Lower lobe of right lung (tissue), 2 donors: ENCODE measurements around the gene TTK. TPM values are rescaled to one million over a fixed set of nuclear protein-coding genes. Genes with fewer than 3 reads are reported as not detected.
A peak's percentile ranks its signal among the peaks of the same experiment; 100 is the strongest.
"Not testable (repeated sequence)": the region's sequence is repeated elsewhere in the genome, so short reads cannot be mapped to it uniquely, and the experiment has no call there.

Experiments
- ATAC-seq, 2 donors: fragments of 200-7000 bp; cut with Tn5 transposase; one replicate each; pipeline ENCODE4 v1.9.1; 2020 to 2022; ENCODE audit warnings: mild to moderate bottlenecking in 2 of 2, moderate library complexity in 2 of 2
- DNase-seq: peaks from one replicate; pipeline ENCODE4 v3.0.0-alpha.2; 2020
- H3K27ac ChIP-seq: fragments of 200-600 bp; one replicate; pipeline ENCODE4 v1.8.0; 2022
- H3K27me3 ChIP-seq: fragments of 200-600 bp; one replicate; pipeline ENCODE4 v1.8.0; 2022; ENCODE audit warnings: low read depth
- H3K36me3 ChIP-seq: fragments of 200-600 bp; one replicate; pipeline ENCODE4 v1.8.0; 2022; ENCODE audit warnings: mild to moderate bottlenecking
- H3K4me1 ChIP-seq: fragments of 200-600 bp; one replicate; pipeline ENCODE4 v1.8.0; 2022
- H3K4me3 ChIP-seq: fragments of 200-600 bp; one replicate; pipeline ENCODE4 v1.8.0; 2022; ENCODE audit warnings: mild to moderate bottlenecking
- H3K9me3 ChIP-seq: fragments of 200-600 bp; one replicate; pipeline ENCODE4 v1.8.0; 2022
- CTCF ChIP-seq: fragments of 200-600 bp; IDR thresholded peaks from one replicate; pipeline ENCODE4 v1.8.0; 2022; ENCODE audit warnings: antibody characterized with exemption, mild to moderate bottlenecking
- intact Hi-C: fragments of 100-400 bp; cut with DNase I; formaldehyde crosslinking; loops from one replicate; pipeline ENCODE4 v1.11.0; 2022
- total RNA-seq: library from RNA; stranded (reverse); fragmentation: NEBNext Ultra II Directional; extraction: Animal tissue kit (Norgen Biotek cat#: 25700); gene quantifications from one replicate; pipeline ENCODE4 v1.2.1, GENCODE V29; 2021
- donor health status: DM: no; HTN: yes; CAD: no; lungs with severe emphysema.

The TTK gene
- total RNA-seq, 1 donor from 2014 or later = 1.7 TPM

- Histone ChIP-seq H3K27ac (no peak overlapping the region), H3K36me3 (no peaks in the 10 kb centered on the region), H3K4me3 (no peak overlapping the region), H3K9me3 (no peaks in the 10 kb centered on the region), H3K27me3 (no peaks in the 10 kb centered on the region), H3K4me1 (no peaks in the 10 kb centered on the region)
- intact Hi-C loops = no loop called here
- ATAC-seq = peak in 1 of 2 donors; percentile 52
- no peak for TF ChIP-seq CTCF
- DNase-seq = no peak
Observed at GRCh38 chr6:80029470-80029869, 25.0 kb downstream of the TTK start.

GRCh38 chr6:80048220-80048619 lies 43.8 kb downstream of the TTK start:
- H3K4me1 ChIP-seq, DNase-seq, H3K27ac ChIP-seq, H3K4me3 ChIP-seq, intact Hi-C loops, H3K36me3 ChIP-seq, H3K27me3 ChIP-seq, ATAC-seq, H3K9me3 ChIP-seq: not testable (repeated sequence)

GRCh38 chr6:80060774-80061173 lies 56.3 kb downstream of the TTK start:
- H3K4me3 ChIP-seq = no peak overlapping the region
- DNase-seq (no peak), ATAC-seq (no peak)
- no peak for TF ChIP-seq CTCF
- H3K27ac ChIP-seq = no peak overlapping the region
- H3K27me3 ChIP-seq = no peaks in the 10 kb centered on the region
- H3K9me3 ChIP-seq = no peaks in the 10 kb centered on the region
- no peaks in the 10 kb centered on the region for H3K36me3 ChIP-seq
- H3K4me1 ChIP-seq = no peaks in the 10 kb centered on the region
- intact Hi-C loops = no loop called here

- DNase-seq, ATAC-seq, H3K4me3 ChIP-seq, H3K4me1 ChIP-seq, H3K27ac ChIP-seq, H3K27me3 ChIP-seq, H3K36me3 ChIP-seq, intact Hi-C loops, H3K9me3 ChIP-seq: not testable (repeated sequence)
Observed at GRCh38 chr6:80068146-80068545, 63.7 kb downstream of the TTK start.

GRCh38 chr6:80070431-80070830 lies 66.0 kb downstream of the TTK start:
- H3K27me3 ChIP-seq, ATAC-seq, intact Hi-C loops, H3K4me1 ChIP-seq, DNase-seq, H3K9me3 ChIP-seq, H3K27ac ChIP-seq, H3K36me3 ChIP-seq, H3K4me3 ChIP-seq: not testable (repeated sequence)

- H3K36me3 ChIP-seq = no peaks in the 10 kb centered on the region
- no peak for TF ChIP-seq CTCF
- no peak for DNase-seq
- no peaks in the 10 kb centered on the region for H3K27me3 ChIP-seq
- no peak overlapping the region for H3K27ac ChIP-seq
- H3K4me3 ChIP-seq = no peak overlapping the region
- intact Hi-C loops = no loop called here
- no peak for ATAC-seq
- peaks cover 3% of the 10 kb centered on the region for H3K9me3 ChIP-seq
- H3K4me1 ChIP-seq = no peaks in the 10 kb centered on the region
Observed at GRCh38 chr6:80077067-80077466, 72.6 kb downstream of the TTK start.

GRCh38 chr6:80088637-80089036 lies 84.2 kb downstream of the TTK start:
- Histone ChIP-seq H3K4me1 (no peaks in the 10 kb centered on the region), H3K4me3 (no peak overlapping the region), H3K27ac (no peak overlapping the region), H3K9me3 (no peaks in the 10 kb centered on the region), H3K27me3 (no peaks in the 10 kb centered on the region), H3K36me3 (no peaks in the 10 kb centered on the region)
- ATAC-seq (no peak), DNase-seq (no peak)
- intact Hi-C loops = no loop called here
- TF ChIP-seq CTCF = no peak
